M059J (cell line): ENCODE data around the gene DMWD. TPM values are rescaled to one million over a fixed set of nuclear protein-coding genes. Genes with fewer than 3 reads are reported as not detected.

Experiments used
- DNase-seq: peaks from one replicate; pipeline ENCODE4 v3.0.0-alpha.2; 2012; ENCODE audit warnings: low read depth
- total RNA-seq: library from RNA; depleted of rRNA; stranded (reverse); fragments of >200 nt; shearing (Covaris generic); gene quantifications from 2 replicates; pipeline ENCODE4 v1.2.3, GENCODE V29; 2014

The DMWD gene
- total RNA-seq, 1 experiment from 2014 or later = 38.2 TPM

- no peak for DNase-seq
Observed at GRCh38 chr19:45786533-45786894, 6.1 kb downstream of the DMWD start.

DNA sequence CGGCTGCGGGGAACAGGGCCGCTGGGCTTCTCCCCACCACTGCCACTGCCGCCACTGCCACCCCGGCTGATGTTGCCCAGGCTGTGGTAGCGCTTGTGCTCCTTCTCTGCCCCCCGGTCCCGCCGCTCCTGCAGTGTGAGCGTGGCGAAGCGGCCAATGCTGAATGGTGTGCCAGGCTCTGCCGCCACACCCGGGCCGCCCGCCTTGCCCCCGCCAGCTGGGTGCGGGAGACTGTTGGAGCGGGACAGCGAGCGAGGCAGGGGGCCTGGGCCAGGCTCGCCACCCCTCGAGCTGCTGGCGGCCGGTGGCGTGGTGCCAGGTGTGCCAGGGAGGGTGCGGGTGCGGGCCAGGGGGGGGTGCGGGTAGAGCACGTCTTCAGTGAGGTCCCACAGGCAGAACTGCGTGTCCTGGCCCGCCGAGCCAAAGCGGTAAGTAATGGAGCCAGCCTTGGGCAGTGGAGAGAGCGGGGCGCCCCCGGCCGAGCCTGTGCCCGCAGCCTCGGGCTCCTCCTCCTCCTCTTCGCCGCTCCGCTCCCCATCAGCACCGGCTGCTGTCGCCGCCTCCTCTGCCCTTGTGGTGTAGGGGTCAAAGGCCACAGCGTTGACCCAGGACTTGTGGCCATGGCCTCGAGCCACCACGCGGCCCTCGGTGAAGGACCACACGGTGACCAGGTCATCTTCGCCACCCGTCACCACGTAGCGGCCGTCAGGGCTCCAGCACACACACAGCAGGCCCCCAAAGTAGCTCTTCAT is 6.7 kb downstream of the DMWD start:
- no peak for DNase-seq

DNA sequence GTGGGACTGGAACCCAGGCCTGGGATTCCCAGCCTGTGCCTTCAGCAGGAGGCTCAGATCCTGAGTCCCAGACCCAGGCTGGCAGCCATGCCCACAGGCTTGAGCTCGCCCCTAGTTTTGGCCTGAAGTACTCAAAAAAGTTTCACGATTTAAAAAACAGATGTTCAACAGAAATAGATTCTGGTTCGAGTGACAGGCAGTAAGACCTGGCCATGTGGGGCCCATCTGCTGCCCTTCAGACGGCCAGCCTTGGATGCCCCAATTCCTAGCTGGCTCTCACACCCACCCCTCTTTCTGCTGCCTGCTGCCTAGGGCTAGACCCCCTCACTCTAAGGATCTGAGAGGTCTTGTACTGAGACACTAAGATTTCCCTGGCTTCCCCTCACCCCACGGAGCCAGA is 7.5 kb downstream of the DMWD start:
- no peak for DNase-seq

GRCh38 chr19:45784096-45784495 is 8.5 kb downstream of the DMWD start:
- no peak for DNase-seq

- peak; percentile 91 for DNase-seq
Observed at GRCh38 chr19:45782820-45783785, 9.5 kb downstream of the DMWD start.

GRCh38 chr19:45782162-45782691 is 10.4 kb downstream of the DMWD start, which contains the start of gene DMPK:
TSS of gene DMPK (minus strand) at chr19:45782490. CDS start at chr19:45782352, 138 bp downstream.
- peak; percentile 51 for DNase-seq

GRCh38 chr19:45781214-45782161 is 11.2 kb downstream of the DMWD start:
- DNase-seq = peak; percentile 91

GRCh38 chr19:45780448-45781213 is 12.0 kb downstream of the DMWD start:
- DNase-seq = no peak

GRCh38 chr19:45780146-45780447 is 12.5 kb downstream of the DMWD start:
- no peak for DNase-seq

DNA sequence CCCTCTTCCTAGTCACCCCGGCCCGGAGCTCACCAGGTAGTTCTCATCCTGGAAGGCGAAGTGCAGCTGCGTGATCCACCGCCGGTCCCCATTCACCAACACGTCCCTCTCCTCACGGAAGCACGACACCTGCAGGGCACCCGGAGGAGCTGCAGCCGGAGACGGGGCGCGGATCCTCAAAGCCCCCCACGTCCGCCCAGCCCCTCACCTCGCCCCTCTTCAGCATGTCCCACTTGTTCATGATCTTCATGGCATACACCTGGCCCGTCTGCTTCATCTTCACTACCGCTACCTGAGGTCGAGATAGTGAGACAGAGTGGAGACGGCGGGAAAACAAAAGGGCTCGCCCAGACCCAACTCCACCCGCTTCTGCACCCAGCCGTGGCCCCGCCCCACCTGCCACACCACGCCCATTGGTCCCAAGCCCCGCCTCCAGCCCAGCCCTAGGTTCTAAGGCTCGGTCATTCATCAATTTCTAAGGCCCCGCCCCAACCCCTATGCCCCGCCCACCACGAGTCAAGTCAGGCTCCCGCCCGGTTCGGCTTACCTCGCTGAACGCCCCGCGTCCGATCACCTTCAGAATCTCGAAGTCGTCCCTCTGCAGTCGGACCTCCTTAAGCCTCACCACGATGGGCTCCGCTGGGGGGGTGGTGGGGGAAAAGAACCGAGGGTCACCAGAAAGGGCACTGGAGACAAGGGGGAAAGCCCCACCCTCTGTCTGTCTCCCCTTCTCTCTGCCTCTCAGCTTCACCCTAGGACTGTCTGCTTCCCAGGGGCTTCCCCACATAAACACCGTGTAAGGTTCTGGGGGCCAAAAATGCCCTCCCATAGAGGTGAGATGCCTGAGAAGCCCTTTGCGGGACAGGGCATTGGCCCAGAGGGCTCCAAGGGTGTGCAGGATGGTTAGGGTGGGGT is 13.2 kb downstream of the DMWD start:
- DNase-seq = no peak

GRCh38 chr19:45778010-45778661 is 14.5 kb downstream of the DMWD start:
- DNase-seq = no peak

GRCh38 chr19:45777395-45777961 is 15.2 kb downstream of the DMWD start:
- DNase-seq = no peak

GRCh38 chr19:45774765-45775164 is 17.9 kb downstream of the DMWD start:
- DNase-seq = no peak

- DNase-seq = no peak
Observed at GRCh38 chr19:45773384-45773783, 19.3 kb downstream of the DMWD start.

GRCh38 chr19:45772912-45773311 is 19.7 kb downstream of the DMWD start:
- no peak for DNase-seq

DNA sequence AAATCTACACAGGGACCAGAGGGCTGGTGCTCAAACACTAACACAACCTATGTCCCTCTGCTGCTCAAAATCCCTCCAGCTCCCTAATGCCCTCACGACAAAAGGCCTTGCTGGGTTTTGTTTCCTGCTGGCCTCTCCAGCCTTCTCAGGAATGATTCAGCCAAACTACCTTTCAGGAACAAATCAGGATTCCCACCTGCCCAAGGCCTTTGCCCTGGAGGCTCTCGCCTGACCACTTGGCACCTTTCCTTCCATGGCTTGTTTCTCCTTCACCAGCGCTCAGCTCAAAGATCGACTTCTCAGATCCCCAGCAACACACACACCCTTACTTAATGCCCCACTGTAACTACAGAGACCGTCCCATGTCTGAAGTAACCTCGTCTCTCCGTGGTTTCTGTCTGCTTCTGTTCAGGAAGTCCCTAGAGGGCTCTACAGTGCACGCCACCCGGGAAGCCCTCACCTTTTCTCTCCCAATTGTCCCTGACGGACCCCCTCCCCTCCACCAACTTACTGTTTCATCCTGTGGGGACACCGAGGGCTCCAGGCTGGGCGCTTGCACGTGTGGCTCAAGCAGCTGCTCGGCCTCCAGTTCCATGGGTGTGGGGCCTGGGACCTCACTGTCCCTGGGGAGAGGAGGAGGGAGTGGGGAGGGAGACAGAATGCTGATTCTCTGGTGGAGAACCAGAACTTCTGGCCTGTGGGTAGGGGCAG is 20.4 kb downstream of the DMWD start:
- peak; percentile 29 for DNase-seq

DNA sequence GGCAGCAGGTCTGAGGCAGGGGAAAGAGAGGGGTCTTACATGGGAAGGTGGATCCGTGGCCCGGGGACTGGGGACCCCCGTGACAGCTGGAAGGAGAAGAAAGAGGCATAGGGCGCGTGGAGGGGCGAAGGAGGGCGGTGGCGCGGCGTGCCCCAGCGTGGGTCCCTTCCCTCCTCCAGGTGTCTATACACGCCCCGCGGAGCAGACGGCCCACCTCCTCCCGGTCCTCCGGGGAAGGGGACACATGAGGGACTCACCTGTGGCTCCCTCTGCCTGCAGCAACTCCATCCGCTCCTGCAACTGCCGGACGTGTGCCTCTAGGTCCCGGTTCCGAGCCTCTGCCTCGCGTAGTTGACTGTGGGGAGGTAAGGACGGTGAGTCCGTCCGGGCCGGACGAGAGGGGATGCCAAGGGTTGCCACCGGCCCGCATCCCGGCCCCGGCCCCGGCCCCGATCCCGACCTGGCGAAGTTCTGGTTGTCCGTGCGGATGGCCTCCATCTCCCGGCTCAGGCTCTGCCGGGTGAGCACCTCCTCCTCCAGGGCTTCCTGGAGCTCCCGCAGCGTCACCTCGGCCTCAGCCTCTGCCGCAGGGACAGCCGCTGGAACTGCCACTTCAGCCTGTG is 21.2 kb downstream of the DMWD start:
- DNase-seq = no peak
